HepG2 (cell line): ENCODE data around the gene MFSD8. TPM values are rescaled to one million over a fixed set of nuclear protein-coding genes. Genes with fewer than 3 reads are reported as not detected.
A peak's percentile ranks its signal among the peaks of the same experiment; 100 is the strongest.

Source experiments
- ARNT2 ChIP-seq: sonication (generic); formaldehyde crosslinking; IDR thresholded peaks from 2 replicates; pipeline ENCODE4 v1.8.0; 2022; ENCODE audit warnings: mild to moderate bottlenecking, low read depth, missing genetic modification reagents, moderate library complexity
- NR2F2 ChIP-seq: IDR thresholded peaks from 2 replicates; pipeline ENCODE4 v1.6.1; 2012; ENCODE audit warnings: low read depth, inconsistent platforms, borderline replicate concordance
- REPIN1 ChIP-seq: sonication (generic); formaldehyde crosslinking; IDR thresholded peaks from 2 replicates; pipeline ENCODE4 v1.8.0; 2022; ENCODE audit warnings: missing genetic modification reagents, low read depth, mild to moderate bottlenecking, borderline replicate concordance
- polyA plus RNA-seq, 8 experiments: library from polyadenylated mRNA; depleted of rRNA in 3 of 8; stranded (reverse) in 7 of 8; unstranded in 1 of 8; fragments of >200 nt; fragmentation: Illumina TruSeq in 4 of 8; extraction: Trizol in 4 of 8; gene quantifications; 2 replicates each; pipeline versions ENCODE4 v1.2.1 to v1.2.3, GENCODE V29; 2011 to 2016; ENCODE audit warnings: low read depth in 4 of 8, missing spikeins in 1 of 8, mixed read lengths in 1 of 8; ENCODE audit not compliant: insufficient read depth in 1 of 8
- total RNA-seq, 5 experiments: library from RNA; depleted of rRNA; stranded (reverse); fragments of >200 nt; fragmentation: Illumina TruSeq; extraction: Trizol; gene quantifications; 2 replicates each; pipeline ENCODE4 v1.2.3, GENCODE V29; 2016; ENCODE audit warnings: low read depth in 1 of 5
- TF ChIP-seq, protein P1 (sequence below): sonication (generic); formaldehyde crosslinking; IDR thresholded peaks from 2 replicates; pipeline ENCODE4 v1.9.0; 2022; ENCODE audit warnings: low read depth, missing genetic modification reagents
- TF ChIP-seq, protein P2 (sequence below): sonication (generic); formaldehyde crosslinking; IDR thresholded peaks from 2 replicates; pipeline ENCODE4 v1.4.0; 2020; ENCODE audit warnings: missing genetic modification reagents
- TF ChIP-seq, protein P3 (sequence below): sonication (generic); formaldehyde crosslinking; IDR thresholded peaks from 2 replicates; pipeline ENCODE4 v1.8.0; 2022; ENCODE audit warnings: missing genetic modification reagents, mild to moderate bottlenecking, moderate library complexity, borderline replicate concordance
- TF ChIP-seq, protein P4 (sequence below), 2 experiments: sonication (generic) in 1 of 2; formaldehyde crosslinking in 1 of 2; IDR thresholded peaks; 2 replicates each; pipeline versions ENCODE4 v1.5.1 to v1.6.1; 2011 to 2020; ENCODE audit warnings: borderline replicate concordance in 1 of 2, low read depth in 1 of 2, low read length in 1 of 2, mild to moderate bottlenecking in 1 of 2, missing genetic modification reagents in 1 of 2, moderate library complexity in 1 of 2
- TF ChIP-seq, protein P5 (sequence below), 2 experiments: fragments of 450-650 bp in 1 of 2; sonication (generic) in 1 of 2; formaldehyde crosslinking; IDR thresholded peaks; 2 replicates each; pipeline versions ENCODE4 v1.5.0 to v1.8.0; 2020 to 2022; ENCODE audit warnings: mild to moderate bottlenecking in 1 of 2, missing genetic modification reagents in 1 of 2
- TF ChIP-seq, protein P6 (sequence below): sonication (generic); formaldehyde crosslinking; IDR thresholded peaks from 2 replicates; pipeline ENCODE4 v1.5.0; 2020; ENCODE audit warnings: missing genetic modification reagents
- TF ChIP-seq, protein P7 (sequence below): IDR thresholded peaks from 2 replicates; pipeline ENCODE4 v1.6.1; 2016; ENCODE audit warnings: low read depth, missing genetic modification reagents, missing compliant biosample characterization

MFSD8 gene
- total and polyA plus RNA-seq, 2 of the 13 experiments (the other 11 are each of a cell fraction or from before 2014, with no cell fraction given), result 24.8 to 25.5 TPM

DNA sequence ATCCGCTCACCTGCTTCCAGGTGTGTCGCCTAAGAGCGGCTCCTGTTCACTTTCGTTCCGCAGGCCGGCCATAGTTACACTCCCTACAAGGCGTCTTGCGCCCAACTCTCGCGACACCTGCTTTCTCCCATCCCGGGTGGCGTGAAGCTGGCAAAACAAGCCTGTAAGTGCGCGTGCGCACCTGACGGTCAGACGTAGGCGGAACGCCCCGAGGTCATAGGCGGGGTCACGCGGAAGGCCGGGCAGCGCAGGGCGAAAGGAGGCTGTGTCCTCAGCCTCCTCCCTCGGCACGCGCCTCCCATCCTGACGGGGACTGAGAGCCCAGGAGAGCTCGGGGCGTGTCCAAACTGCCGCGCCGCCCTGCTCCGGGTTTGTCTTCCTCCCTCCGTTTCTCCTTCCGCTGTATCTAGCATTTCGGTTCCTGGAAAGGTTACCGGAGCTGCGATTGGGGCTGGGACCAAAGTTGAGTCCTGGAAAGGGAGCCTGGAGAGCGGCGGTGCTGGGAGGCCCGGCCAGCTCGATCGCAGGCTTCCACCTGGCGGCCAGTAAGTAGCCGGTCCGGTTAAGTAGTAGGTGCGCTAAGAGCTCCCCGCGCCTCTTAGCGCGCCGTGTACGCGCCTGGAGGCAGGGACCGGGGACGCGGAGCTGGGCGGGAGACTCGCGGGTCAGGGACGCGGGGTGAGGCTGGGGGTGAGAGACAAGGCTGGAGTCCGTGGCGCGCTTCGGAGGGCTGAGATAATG is at the start of gene MFSD8, which contains the start of gene ABHD18 (continued):
- TF ChIP-seq, protein P1, sequence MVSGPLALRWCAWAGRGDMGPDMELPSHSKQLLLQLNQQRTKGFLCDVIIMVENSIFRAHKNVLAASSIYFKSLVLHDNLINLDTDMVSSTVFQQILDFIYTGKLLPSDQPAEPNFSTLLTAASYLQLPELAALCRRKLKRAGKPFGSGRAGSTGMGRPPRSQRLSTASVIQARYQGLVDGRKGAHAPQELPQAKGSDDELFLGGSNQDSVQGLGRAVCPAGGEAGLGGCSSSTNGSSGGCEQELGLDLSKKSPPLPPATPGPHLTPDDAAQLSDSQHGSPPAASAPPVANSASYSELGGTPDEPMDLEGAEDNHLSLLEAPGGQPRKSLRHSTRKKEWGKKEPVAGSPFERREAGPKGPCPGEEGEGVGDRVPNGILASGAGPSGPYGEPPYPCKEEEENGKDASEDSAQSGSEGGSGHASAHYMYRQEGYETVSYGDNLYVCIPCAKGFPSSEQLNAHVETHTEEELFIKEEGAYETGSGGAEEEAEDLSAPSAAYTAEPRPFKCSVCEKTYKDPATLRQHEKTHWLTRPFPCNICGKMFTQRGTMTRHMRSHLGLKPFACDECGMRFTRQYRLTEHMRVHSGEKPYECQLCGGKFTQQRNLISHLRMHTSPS (CRISPR knock-in tag), result no peak
- TF ChIP-seq, protein P2, sequence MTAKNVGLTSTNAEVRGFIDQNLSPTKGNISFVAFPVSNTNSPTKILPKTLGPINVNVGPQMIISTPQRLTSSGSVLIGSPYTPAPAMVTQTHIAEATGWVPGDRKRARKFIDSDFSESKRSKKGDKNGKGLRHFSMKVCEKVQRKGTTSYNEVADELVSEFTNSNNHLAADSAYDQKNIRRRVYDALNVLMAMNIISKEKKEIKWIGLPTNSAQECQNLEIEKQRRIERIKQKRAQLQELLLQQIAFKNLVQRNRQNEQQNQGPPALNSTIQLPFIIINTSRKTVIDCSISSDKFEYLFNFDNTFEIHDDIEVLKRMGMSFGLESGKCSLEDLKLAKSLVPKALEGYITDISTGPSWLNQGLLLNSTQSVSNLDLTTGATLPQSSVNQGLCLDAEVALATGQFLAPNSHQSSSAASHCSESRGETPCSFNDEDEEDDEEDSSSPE (CRISPR knock-in tag), result peak; percentile 73; the same call in 1 of the 2 replicates
- TF ChIP-seq, protein P3, sequence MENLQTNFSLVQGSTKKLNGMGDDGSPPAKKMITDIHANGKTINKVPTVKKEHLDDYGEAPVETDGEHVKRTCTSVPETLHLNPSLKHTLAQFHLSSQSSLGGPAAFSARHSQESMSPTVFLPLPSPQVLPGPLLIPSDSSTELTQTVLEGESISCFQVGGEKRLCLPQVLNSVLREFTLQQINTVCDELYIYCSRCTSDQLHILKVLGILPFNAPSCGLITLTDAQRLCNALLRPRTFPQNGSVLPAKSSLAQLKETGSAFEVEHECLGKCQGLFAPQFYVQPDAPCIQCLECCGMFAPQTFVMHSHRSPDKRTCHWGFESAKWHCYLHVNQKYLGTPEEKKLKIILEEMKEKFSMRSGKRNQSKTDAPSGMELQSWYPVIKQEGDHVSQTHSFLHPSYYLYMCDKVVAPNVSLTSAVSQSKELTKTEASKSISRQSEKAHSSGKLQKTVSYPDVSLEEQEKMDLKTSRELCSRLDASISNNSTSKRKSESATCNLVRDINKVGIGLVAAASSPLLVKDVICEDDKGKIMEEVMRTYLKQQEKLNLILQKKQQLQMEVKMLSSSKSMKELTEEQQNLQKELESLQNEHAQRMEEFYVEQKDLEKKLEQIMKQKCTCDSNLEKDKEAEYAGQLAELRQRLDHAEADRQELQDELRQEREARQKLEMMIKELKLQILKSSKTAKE (CRISPR knock-in tag), result peak; percentile 48; the same call in 1 of the 2 replicates
- TF ChIP-seq, protein P4, sequence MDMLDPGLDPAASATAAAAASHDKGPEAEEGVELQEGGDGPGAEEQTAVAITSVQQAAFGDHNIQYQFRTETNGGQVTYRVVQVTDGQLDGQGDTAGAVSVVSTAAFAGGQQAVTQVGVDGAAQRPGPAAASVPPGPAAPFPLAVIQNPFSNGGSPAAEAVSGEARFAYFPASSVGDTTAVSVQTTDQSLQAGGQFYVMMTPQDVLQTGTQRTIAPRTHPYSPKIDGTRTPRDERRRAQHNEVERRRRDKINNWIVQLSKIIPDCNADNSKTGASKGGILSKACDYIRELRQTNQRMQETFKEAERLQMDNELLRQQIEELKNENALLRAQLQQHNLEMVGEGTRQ (IDR thresholded peaks at IDR 0.05; ENCODE audit: low read depth, low read length), result peak; percentile 4; the same call in 1 of the 2 replicates
- TF ChIP-seq, protein P4 (CRISPR knock-in tag; IDR thresholded peaks at IDR 0.05; ENCODE audit: borderline replicate concordance), result peak; percentile 64
- TF ChIP-seq, protein P5, sequence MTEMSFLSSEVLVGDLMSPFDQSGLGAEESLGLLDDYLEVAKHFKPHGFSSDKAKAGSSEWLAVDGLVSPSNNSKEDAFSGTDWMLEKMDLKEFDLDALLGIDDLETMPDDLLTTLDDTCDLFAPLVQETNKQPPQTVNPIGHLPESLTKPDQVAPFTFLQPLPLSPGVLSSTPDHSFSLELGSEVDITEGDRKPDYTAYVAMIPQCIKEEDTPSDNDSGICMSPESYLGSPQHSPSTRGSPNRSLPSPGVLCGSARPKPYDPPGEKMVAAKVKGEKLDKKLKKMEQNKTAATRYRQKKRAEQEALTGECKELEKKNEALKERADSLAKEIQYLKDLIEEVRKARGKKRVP (CRISPR knock-in tag; IDR thresholded peaks at IDR 0.05), result peak in 1 of 2 experiments; percentile 68; a peak in 2 of 4 replicates
- TF ChIP-seq, protein P6, sequence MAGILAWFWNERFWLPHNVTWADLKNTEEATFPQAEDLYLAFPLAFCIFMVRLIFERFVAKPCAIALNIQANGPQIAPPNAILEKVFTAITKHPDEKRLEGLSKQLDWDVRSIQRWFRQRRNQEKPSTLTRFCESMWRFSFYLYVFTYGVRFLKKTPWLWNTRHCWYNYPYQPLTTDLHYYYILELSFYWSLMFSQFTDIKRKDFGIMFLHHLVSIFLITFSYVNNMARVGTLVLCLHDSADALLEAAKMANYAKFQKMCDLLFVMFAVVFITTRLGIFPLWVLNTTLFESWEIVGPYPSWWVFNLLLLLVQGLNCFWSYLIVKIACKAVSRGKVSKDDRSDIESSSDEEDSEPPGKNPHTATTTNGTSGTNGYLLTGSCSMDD (CRISPR knock-in tag), result no peak
- peak; percentile 68; the same call in 1 of the 2 replicates for TF ChIP-seq NR2F2
- TF ChIP-seq REPIN1 (CRISPR knock-in tag), result peak; percentile 40; the same call in 1 of the 2 replicates
- peak; percentile 96 for TF ChIP-seq ARNT2 (CRISPR knock-in tag)
- TF ChIP-seq, protein P7, sequence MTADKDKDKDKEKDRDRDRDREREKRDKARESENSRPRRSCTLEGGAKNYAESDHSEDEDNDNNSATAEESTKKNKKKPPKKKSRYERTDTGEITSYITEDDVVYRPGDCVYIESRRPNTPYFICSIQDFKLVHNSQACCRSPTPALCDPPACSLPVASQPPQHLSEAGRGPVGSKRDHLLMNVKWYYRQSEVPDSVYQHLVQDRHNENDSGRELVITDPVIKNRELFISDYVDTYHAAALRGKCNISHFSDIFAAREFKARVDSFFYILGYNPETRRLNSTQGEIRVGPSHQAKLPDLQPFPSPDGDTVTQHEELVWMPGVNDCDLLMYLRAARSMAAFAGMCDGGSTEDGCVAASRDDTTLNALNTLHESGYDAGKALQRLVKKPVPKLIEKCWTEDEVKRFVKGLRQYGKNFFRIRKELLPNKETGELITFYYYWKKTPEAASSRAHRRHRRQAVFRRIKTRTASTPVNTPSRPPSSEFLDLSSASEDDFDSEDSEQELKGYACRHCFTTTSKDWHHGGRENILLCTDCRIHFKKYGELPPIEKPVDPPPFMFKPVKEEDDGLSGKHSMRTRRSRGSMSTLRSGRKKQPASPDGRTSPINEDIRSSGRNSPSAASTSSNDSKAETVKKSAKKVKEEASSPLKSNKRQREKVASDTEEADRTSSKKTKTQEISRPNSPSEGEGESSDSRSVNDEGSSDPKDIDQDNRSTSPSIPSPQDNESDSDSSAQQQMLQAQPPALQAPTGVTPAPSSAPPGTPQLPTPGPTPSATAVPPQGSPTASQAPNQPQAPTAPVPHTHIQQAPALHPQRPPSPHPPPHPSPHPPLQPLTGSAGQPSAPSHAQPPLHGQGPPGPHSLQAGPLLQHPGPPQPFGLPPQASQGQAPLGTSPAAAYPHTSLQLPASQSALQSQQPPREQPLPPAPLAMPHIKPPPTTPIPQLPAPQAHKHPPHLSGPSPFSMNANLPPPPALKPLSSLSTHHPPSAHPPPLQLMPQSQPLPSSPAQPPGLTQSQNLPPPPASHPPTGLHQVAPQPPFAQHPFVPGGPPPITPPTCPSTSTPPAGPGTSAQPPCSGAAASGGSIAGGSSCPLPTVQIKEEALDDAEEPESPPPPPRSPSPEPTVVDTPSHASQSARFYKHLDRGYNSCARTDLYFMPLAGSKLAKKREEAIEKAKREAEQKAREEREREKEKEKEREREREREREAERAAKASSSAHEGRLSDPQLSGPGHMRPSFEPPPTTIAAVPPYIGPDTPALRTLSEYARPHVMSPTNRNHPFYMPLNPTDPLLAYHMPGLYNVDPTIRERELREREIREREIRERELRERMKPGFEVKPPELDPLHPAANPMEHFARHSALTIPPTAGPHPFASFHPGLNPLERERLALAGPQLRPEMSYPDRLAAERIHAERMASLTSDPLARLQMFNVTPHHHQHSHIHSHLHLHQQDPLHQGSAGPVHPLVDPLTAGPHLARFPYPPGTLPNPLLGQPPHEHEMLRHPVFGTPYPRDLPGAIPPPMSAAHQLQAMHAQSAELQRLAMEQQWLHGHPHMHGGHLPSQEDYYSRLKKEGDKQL (CRISPR knock-in tag), result peak; percentile 12; the same call in 1 of the 2 replicates
